Keratinocyte (primary cell): ENCODE data around the gene DFFB. TPM values are rescaled to one million over a fixed set of nuclear protein-coding genes. Genes with fewer than 3 reads are reported as not detected.

Experiments used
- DNase-seq: peaks from one replicate; pipeline ENCODE4 v3.0.0-alpha.2; 2011; ENCODE audit warnings: low read depth, missing footprints, low spot score
- FAIRE-seq: peaks from 2 replicates; lab custom pipeline; 2011; peaks lifted over from hg19 to GRCh38; lab: Jason Lieb, UNC
- H2AFZ ChIP-seq: 2 replicates; pipeline ENCODE4 v1.6.0; 2012; ENCODE audit warnings: low read length, control low read depth, inconsistent platforms; ENCODE audit not compliant: control insufficient read depth
- H3K27ac ChIP-seq: 2 replicates; pipeline ENCODE4 v1.5.1; 2011; ENCODE audit warnings: low read length; ENCODE audit not compliant: control insufficient read depth, insufficient read depth
- H3K27me3 ChIP-seq: 3 replicates; pipeline ENCODE4 v1.6.0; 2011; ENCODE audit warnings: low read length; ENCODE audit not compliant: control insufficient read depth, insufficient read depth; ENCODE audit errors: extremely low read depth
- H3K36me3 ChIP-seq, 2 experiments: 2 replicates in 1 of 2; 3 replicates in 1 of 2; pipeline ENCODE4 v1.5.1; 2011; ENCODE audit warnings: low read length in 2 of 2, mild to moderate bottlenecking in 1 of 2; ENCODE audit not compliant: control insufficient read depth in 2 of 2, insufficient read depth in 2 of 2; ENCODE audit errors: extremely low read depth in 1 of 2
- H3K4me1 ChIP-seq: 3 replicates; pipeline ENCODE4 v1.5.1; 2011; ENCODE audit warnings: low read length; ENCODE audit not compliant: control insufficient read depth, insufficient read depth; ENCODE audit errors: extremely low read depth
- H3K4me2 ChIP-seq: 3 replicates; pipeline ENCODE4 v1.6.0; 2011; ENCODE audit warnings: low read depth, low read length; ENCODE audit not compliant: control insufficient read depth, insufficient read depth; ENCODE audit errors: extremely low read depth
- H3K4me3 ChIP-seq, 3 experiments: fragments of 200-600 bp in 1 of 3; sonication (generic) in 1 of 3; 2 replicates in 2 of 3; 3 replicates in 1 of 3; pipeline ENCODE4 v1.5.1; 2011 to 2016; ENCODE audit warnings: low read length in 3 of 3, mild to moderate bottlenecking in 3 of 3, control low read depth in 2 of 3, inconsistent platforms in 1 of 3, low read depth in 1 of 3, mixed read lengths in 1 of 3, mixed run types in 1 of 3, moderate library complexity in 1 of 3; ENCODE audit not compliant: control insufficient read depth in 2 of 3, insufficient read depth in 2 of 3; ENCODE audit errors: extremely low read depth in 1 of 3
- H3K79me2 ChIP-seq: 2 replicates; pipeline ENCODE4 v1.6.0; 2012; ENCODE audit warnings: low read length; ENCODE audit not compliant: control insufficient read depth, insufficient read depth
- H3K9ac ChIP-seq: 3 replicates; pipeline ENCODE4 v1.6.0; 2011; ENCODE audit warnings: low read length; ENCODE audit not compliant: control insufficient read depth, insufficient read depth; ENCODE audit errors: extremely low read depth
- H3K9me1 ChIP-seq: 3 replicates; pipeline ENCODE4 v1.6.0; 2011; ENCODE audit warnings: low read length; ENCODE audit not compliant: control insufficient read depth, insufficient read depth; ENCODE audit errors: extremely low read depth
- H3K9me3 ChIP-seq: 2 replicates; pipeline ENCODE4 v1.5.1; 2012; ENCODE audit warnings: low read depth, low read length; ENCODE audit not compliant: control insufficient read depth
- H4K20me1 ChIP-seq: 3 replicates; pipeline ENCODE4 v1.6.0; 2011; ENCODE audit warnings: low read length; ENCODE audit not compliant: control insufficient read depth, insufficient read depth; ENCODE audit errors: extremely low read depth
- EZH2 ChIP-seq: IDR thresholded peaks from one replicate; pipeline ENCODE4 v1.6.1; 2012; ENCODE audit warnings: inconsistent platforms, mild to moderate bottlenecking, low read length, moderate library complexity
- dilution Hi-C: fragments of 300-500 bp; cut with MboI; formaldehyde crosslinking; loops from one replicate; pipeline ENCODE4 v1.7.0; 2020; ENCODE audit warnings: low sequenced_read_pairs; ENCODE audit not compliant: extremely low pct_ligation_motif_present
- polyA plus RNA-seq, 5 experiments: library from polyadenylated mRNA; depleted of rRNA in 3 of 5; stranded (reverse) in 3 of 5; stranded (forward) in 1 of 5; unstranded in 1 of 5; fragments of >200 nt; gene quantifications; 1 replicate in 1 of 5; 2 replicates in 3 of 5; 3 replicates in 1 of 5; pipeline versions ENCODE4 v1.2.1 to v1.2.3, GENCODE V29; 2011 to 2012; ENCODE audit warnings: missing spikeins in 2 of 5, low read depth in 1 of 5, low replicate concordance in 1 of 5
- TF ChIP-seq, protein P1 (sequence below), 3 experiments: IDR thresholded peaks in 1 of 3; conservative IDR thresholded peaks in 1 of 3; optimal IDR thresholded peaks in 1 of 3; 2 replicates in 2 of 3; 3 replicates in 1 of 3; pipeline versions ENCODE3 to v1.5.1; 2011; ENCODE audit warnings: low read length in 3 of 3, mild to moderate bottlenecking in 3 of 3, moderate library complexity in 2 of 3, control low read depth in 1 of 3, inconsistent platforms in 1 of 3; ENCODE audit not compliant: insufficient read depth in 2 of 3; ENCODE audit errors: extremely low read depth in 1 of 3

The DFFB gene
- polyA plus RNA-seq, 1 donor (not counting 4 experiments of a cell fraction or from before 2014, with no cell fraction given), result 5.2 TPM

DNA sequence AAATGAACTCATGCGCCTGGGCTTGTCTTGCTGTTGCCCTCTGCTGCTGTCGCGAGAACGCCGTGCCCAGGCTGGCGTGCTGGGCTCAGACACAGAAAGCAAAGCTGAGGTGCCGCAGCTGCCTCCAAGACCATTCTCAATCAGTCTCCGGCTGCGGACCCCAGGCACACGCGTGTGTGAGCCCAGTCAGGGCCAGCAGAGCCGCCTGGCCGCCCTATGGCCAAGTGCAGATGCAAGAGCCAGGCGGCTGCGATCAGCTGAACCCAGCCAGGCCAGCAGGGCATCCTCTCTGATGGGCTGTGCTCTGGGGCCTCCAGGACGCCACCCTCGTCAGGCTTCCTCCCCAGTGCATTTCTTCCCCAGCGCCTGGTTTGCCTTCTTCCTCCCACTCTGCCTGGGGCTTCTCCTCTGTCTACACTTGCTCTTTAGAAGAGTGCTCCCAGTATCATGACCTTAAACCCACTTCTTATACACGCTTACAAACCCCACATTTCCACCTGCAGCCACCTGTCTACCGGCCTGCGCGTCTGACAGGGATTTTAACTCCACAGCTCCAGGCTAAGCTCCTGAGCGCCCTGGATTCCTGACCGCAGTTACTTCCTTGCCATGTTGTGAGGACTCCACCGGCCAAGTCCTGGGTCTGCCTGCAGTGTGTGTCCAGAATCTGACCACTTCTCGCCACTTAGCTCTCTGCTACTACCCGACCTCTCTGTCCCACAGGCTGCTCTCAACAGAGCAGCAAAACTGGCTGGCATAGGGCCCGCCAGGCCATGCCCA, 39.3 kb upstream of the DFFB start:
- Histone ChIP-seq H4K20me1 (no peaks in the 10 kb centered on the region), H3K4me2 (no peak overlapping the region), H3K79me2 (no peaks in the 10 kb centered on the region), H3K27me3 (no peaks in the 10 kb centered on the region), H2AFZ (no peak overlapping the region), H3K9me3 (no peaks in the 10 kb centered on the region), H3K4me3 (no peak overlapping the region), H3K4me1 (peaks cover 12% of the 10 kb centered on the region), H3K36me3 (peaks cover 10 to 19% of the 10 kb centered on the region in 2 experiments), H3K9me1 (no peaks in the 10 kb centered on the region), H3K27ac (no peak overlapping the region), H3K9ac (no peak overlapping the region)
- no peak for TF ChIP-seq EZH2
- TF ChIP-seq, protein P1, sequence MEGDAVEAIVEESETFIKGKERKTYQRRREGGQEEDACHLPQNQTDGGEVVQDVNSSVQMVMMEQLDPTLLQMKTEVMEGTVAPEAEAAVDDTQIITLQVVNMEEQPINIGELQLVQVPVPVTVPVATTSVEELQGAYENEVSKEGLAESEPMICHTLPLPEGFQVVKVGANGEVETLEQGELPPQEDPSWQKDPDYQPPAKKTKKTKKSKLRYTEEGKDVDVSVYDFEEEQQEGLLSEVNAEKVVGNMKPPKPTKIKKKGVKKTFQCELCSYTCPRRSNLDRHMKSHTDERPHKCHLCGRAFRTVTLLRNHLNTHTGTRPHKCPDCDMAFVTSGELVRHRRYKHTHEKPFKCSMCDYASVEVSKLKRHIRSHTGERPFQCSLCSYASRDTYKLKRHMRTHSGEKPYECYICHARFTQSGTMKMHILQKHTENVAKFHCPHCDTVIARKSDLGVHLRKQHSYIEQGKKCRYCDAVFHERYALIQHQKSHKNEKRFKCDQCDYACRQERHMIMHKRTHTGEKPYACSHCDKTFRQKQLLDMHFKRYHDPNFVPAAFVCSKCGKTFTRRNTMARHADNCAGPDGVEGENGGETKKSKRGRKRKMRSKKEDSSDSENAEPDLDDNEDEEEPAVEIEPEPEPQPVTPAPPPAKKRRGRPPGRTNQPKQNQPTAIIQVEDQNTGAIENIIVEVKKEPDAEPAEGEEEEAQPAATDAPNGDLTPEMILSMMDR (optimal IDR thresholded peaks at IDR 0.05 in 1 of 3, IDR thresholded peaks at IDR 0.05 in 1 of 3, conservative IDR thresholded peaks at IDR 0.05 in 1 of 3; ENCODE audit: extremely low read depth in 1 of 3, insufficient read depth in 2 of 3, low read length in 3 of 3), result no peak
- FAIRE-seq (no peak), DNase-seq (no peak)
- dilution Hi-C loops, result no loop called here

DNA sequence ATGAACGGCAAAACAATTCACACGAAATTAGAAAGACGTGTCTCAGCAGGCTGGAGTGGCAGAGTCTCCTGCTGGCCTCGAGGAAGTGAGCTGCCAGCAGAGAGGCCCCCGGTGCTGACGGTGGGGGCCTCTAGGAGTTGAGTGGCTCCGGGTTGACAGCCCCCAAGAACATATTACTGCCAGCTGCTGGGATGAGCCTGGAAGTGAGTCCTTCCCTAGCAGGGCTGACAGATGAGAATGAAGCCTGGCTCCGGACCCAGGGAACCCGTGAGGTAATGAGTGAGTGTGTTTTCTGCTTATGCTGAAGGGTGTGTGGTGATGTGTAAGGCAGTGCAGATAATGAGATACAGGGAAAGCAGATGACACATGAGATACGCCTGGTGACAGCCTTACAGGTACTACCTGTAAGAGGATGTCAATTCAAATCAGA, 37.5 kb upstream of the DFFB start:
- H3K9me1 ChIP-seq, result no peaks in the 10 kb centered on the region
- no peaks in the 10 kb centered on the region for H4K20me1 ChIP-seq
- peaks cover 12% of the 10 kb centered on the region for H3K4me1 ChIP-seq
- no peak overlapping the region for H2AFZ ChIP-seq
- FAIRE-seq (no peak), DNase-seq (no peak)
- dilution Hi-C loops, result no loop called here
- H3K9me3 ChIP-seq, result no peaks in the 10 kb centered on the region
- TF ChIP-seq, protein P1 (optimal IDR thresholded peaks at IDR 0.05 in 1 of 3, IDR thresholded peaks at IDR 0.05 in 1 of 3, conservative IDR thresholded peaks at IDR 0.05 in 1 of 3; ENCODE audit: extremely low read depth in 1 of 3, insufficient read depth in 2 of 3, low read length in 3 of 3), result no peak
- TF ChIP-seq EZH2, result no peak
- peak overlapping the region; percentile 20 for H3K4me2 ChIP-seq
- H3K4me3 ChIP-seq, result no peak overlapping the region
- no peaks in the 10 kb centered on the region for H3K79me2 ChIP-seq
- no peaks in the 10 kb centered on the region for H3K27me3 ChIP-seq
- no peak overlapping the region for H3K9ac ChIP-seq
- peaks cover 15 to 25% of the 10 kb centered on the region in 2 experiments for H3K36me3 ChIP-seq
- no peak overlapping the region for H3K27ac ChIP-seq
